SK-N-SH treated with all-trans-retinoic acid at 6 μM for 48 hours (cell line): ENCODE results near the gene CNTNAP2.

Source experiments
- ATAC-seq: fragments of 200-7000 bp; cut with Tn5 transposase; 3 replicates; pipeline ENCODE4 v1.9.1; 2020; ENCODE audit warnings: mild to moderate bottlenecking, moderate library complexity
- ARNTL ChIP-seq: fragments of 450-650 bp; formaldehyde crosslinking; IDR thresholded peaks from 2 replicates; pipeline ENCODE4 v1.5.0; 2020; ENCODE audit warnings: low read depth, mild to moderate bottlenecking, moderate library complexity, borderline replicate concordance
- BACH2 ChIP-seq: fragments of 250-450 bp; sonication (Bioruptor Pico); IDR thresholded peaks from 2 replicates; pipeline ENCODE4 v1.9.0; 2021; ENCODE audit warnings: mild to moderate bottlenecking, borderline replicate concordance
- CREB5 ChIP-seq: fragments of 250-450 bp; sonication (Bioruptor Pico); IDR thresholded peaks from 2 replicates; pipeline ENCODE4 v1.5.1; 2020; ENCODE audit warnings: low read depth, mild to moderate bottlenecking, moderate library complexity
- CSDC2 ChIP-seq: fragments of 250-450 bp; sonication (Bioruptor Pico); IDR thresholded peaks from 2 replicates; pipeline ENCODE4 v1.5.0; 2020; ENCODE audit warnings: mild to moderate bottlenecking, moderate library complexity
- CSRNP3 ChIP-seq: fragments of 250-450 bp; sonication (Bioruptor Pico); IDR thresholded peaks from 2 replicates; pipeline ENCODE4 v1.5.1; 2021; ENCODE audit warnings: mild to moderate bottlenecking, moderate library complexity
- ESRRG ChIP-seq: fragments of 250-450 bp; sonication (Bioruptor Pico); IDR thresholded peaks from 2 replicates; pipeline ENCODE4 v1.6.1; 2021; ENCODE audit warnings: mild to moderate bottlenecking
- GLIS3 ChIP-seq: fragments of 250-450 bp; sonication (Bioruptor Pico); IDR thresholded peaks from 2 replicates; pipeline ENCODE4 v1.5.0; 2020; ENCODE audit warnings: mild to moderate bottlenecking, moderate library complexity
- ISL1 ChIP-seq: fragments of 250-450 bp; sonication (Bioruptor Pico); IDR thresholded peaks from 2 replicates; pipeline ENCODE4 v2.1.2; 2022; ENCODE audit warnings: mild to moderate bottlenecking, moderate library complexity
- OSR1 ChIP-seq: fragments of 250-450 bp; sonication (Bioruptor Pico); IDR thresholded peaks from 2 replicates; pipeline ENCODE4 v1.8.0; 2022; ENCODE audit warnings: moderate library complexity, mild to moderate bottlenecking, inconsistent platforms
- RARB ChIP-seq: fragments of 250-450 bp; sonication (Bioruptor Pico); IDR thresholded peaks from 2 replicates; pipeline ENCODE4 v1.8.0; 2021; ENCODE audit warnings: mild to moderate bottlenecking, moderate library complexity
- SNAI2 ChIP-seq: fragments of 250-450 bp; sonication (Bioruptor Pico); IDR thresholded peaks from 2 replicates; pipeline ENCODE4 v1.5.0; 2020; ENCODE audit warnings: mild to moderate bottlenecking, moderate library complexity
- TCF4 ChIP-seq: fragments of 250-450 bp; sonication (Bioruptor Pico); IDR thresholded peaks from 2 replicates; pipeline ENCODE4 v1.8.0; 2021; ENCODE audit warnings: mild to moderate bottlenecking, moderate library complexity, borderline replicate concordance
- TOX ChIP-seq: fragments of 250-450 bp; sonication (Bioruptor Pico); IDR thresholded peaks from 2 replicates; pipeline ENCODE4 v1.8.0; 2021; ENCODE audit warnings: mild to moderate bottlenecking, moderate library complexity, borderline replicate concordance
- ZC3H10 ChIP-seq: fragments of 250-450 bp; sonication (Bioruptor Pico); IDR thresholded peaks from 2 replicates; pipeline ENCODE4 v1.5.1; 2021; ENCODE audit warnings: mild to moderate bottlenecking, moderate library complexity
- ZFP3 ChIP-seq: fragments of 250-450 bp; sonication (Bioruptor Pico); IDR thresholded peaks from 2 replicates; pipeline ENCODE4 v1.5.0; 2020; ENCODE audit warnings: mild to moderate bottlenecking, moderate library complexity
- ZFP30 ChIP-seq: fragments of 450-650 bp; formaldehyde crosslinking; IDR thresholded peaks from 2 replicates; pipeline ENCODE4 v1.5.0; 2022; ENCODE audit warnings: mild to moderate bottlenecking, moderate library complexity
- ZNF565 ChIP-seq: fragments of 450-650 bp; formaldehyde crosslinking; conservative IDR thresholded peaks from 2 replicates; pipeline ENCODE4 v1.5.0; 2020; ENCODE audit warnings: low read depth, mild to moderate bottlenecking, moderate library complexity
- ZNF70 ChIP-seq: fragments of 450-650 bp; formaldehyde crosslinking; IDR thresholded peaks from 2 replicates; pipeline ENCODE4 v1.5.0; 2020; ENCODE audit warnings: mild to moderate bottlenecking, moderate library complexity
- ZNF8 ChIP-seq: fragments of 450-650 bp; formaldehyde crosslinking; IDR thresholded peaks from 2 replicates; pipeline ENCODE4 v1.5.0; 2020; ENCODE audit warnings: mild to moderate bottlenecking, moderate library complexity
- TF ChIP-seq, protein P1 (sequence below): fragments of 250-450 bp; sonication (Bioruptor Pico); IDR thresholded peaks from 2 replicates; pipeline ENCODE4 v1.8.0; 2020; ENCODE audit warnings: mild to moderate bottlenecking, moderate library complexity, borderline replicate concordance
- TF ChIP-seq, protein P2 (sequence below): fragments of 250-450 bp; sonication (Bioruptor Pico); IDR thresholded peaks from 2 replicates; pipeline ENCODE4 v1.8.0; 2021; ENCODE audit warnings: low read depth, mild to moderate bottlenecking, moderate library complexity, borderline replicate concordance
- TF ChIP-seq, protein P3 (sequence below): fragments of 250-450 bp; sonication (Bioruptor Pico); IDR thresholded peaks from 2 replicates; pipeline ENCODE4 v1.5.0; 2020; ENCODE audit warnings: mild to moderate bottlenecking, moderate library complexity

Gene CNTNAP2

DNA sequence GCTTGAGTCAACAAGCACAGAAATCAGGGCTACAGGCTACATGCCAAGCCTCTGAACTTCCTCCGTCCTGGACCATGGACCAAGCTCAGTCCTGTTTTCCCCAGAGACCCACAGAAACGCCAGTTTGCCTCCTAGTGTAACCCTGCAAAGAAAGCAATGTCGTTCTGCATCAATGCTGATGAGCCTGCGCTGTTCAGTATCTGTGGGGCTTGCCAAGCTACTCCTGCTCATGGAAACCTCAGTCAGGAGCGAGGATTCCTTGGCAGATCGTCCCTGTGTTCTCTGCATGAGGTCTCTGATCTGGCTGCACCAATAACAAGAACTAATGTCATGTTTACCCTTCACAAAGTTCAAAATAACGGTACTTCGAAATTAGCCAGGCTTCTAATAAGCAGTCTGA, 1978.5 kb downstream of the CNTNAP2 start:
- TF ChIP-seq ZFP3 (no peak), SNAI2 (CRISPR knock-in tag) (no peak), GLIS3 (CRISPR knock-in tag) (no peak), ISL1 (CRISPR knock-in tag) (no peak), TCF4 (no peak), ARNTL (CRISPR knock-in tag) (no peak), ZC3H10 (CRISPR knock-in tag) (no peak), ZNF8 (CRISPR knock-in tag) (no peak), ZNF565 (no peak), BACH2 (no peak), TOX (CRISPR knock-in tag) (no peak)
- TF ChIP-seq, protein P1, sequence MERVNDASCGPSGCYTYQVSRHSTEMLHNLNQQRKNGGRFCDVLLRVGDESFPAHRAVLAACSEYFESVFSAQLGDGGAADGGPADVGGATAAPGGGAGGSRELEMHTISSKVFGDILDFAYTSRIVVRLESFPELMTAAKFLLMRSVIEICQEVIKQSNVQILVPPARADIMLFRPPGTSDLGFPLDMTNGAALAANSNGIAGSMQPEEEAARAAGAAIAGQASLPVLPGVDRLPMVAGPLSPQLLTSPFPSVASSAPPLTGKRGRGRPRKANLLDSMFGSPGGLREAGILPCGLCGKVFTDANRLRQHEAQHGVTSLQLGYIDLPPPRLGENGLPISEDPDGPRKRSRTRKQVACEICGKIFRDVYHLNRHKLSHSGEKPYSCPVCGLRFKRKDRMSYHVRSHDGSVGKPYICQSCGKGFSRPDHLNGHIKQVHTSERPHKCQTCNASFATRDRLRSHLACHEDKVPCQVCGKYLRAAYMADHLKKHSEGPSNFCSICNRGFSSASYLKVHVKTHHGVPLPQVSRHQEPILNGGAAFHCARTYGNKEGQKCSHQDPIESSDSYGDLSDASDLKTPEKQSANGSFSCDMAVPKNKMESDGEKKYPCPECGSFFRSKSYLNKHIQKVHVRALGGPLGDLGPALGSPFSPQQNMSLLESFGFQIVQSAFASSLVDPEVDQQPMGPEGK (CRISPR knock-in tag): no peak
- TF ChIP-seq, protein P2, sequence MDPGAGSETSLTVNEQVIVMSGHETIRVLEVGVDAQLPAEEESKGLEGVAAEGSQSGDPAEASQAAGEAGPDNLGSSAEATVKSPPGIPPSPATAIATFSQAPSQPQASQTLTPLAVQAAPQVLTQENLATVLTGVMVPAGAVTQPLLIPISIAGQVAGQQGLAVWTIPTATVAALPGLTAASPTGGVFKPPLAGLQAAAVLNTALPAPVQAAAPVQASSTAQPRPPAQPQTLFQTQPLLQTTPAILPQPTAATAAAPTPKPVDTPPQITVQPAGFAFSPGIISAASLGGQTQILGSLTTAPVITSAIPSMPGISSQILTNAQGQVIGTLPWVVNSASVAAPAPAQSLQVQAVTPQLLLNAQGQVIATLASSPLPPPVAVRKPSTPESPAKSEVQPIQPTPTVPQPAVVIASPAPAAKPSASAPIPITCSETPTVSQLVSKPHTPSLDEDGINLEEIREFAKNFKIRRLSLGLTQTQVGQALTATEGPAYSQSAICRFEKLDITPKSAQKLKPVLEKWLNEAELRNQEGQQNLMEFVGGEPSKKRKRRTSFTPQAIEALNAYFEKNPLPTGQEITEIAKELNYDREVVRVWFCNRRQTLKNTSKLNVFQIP (CRISPR knock-in tag): no peak
- ATAC-seq: no peak

- peak; percentile 71 for ATAC-seq
- TF ChIP-seq ZFP30 (CRISPR knock-in tag) (no peak), ZFP3 (no peak), ESRRG (CRISPR knock-in tag) (no peak), RARB (no peak), ARNTL (CRISPR knock-in tag) (no peak), OSR1 (CRISPR knock-in tag) (no peak), ISL1 (CRISPR knock-in tag) (peak; percentile 77)
- TF ChIP-seq, protein P3, sequence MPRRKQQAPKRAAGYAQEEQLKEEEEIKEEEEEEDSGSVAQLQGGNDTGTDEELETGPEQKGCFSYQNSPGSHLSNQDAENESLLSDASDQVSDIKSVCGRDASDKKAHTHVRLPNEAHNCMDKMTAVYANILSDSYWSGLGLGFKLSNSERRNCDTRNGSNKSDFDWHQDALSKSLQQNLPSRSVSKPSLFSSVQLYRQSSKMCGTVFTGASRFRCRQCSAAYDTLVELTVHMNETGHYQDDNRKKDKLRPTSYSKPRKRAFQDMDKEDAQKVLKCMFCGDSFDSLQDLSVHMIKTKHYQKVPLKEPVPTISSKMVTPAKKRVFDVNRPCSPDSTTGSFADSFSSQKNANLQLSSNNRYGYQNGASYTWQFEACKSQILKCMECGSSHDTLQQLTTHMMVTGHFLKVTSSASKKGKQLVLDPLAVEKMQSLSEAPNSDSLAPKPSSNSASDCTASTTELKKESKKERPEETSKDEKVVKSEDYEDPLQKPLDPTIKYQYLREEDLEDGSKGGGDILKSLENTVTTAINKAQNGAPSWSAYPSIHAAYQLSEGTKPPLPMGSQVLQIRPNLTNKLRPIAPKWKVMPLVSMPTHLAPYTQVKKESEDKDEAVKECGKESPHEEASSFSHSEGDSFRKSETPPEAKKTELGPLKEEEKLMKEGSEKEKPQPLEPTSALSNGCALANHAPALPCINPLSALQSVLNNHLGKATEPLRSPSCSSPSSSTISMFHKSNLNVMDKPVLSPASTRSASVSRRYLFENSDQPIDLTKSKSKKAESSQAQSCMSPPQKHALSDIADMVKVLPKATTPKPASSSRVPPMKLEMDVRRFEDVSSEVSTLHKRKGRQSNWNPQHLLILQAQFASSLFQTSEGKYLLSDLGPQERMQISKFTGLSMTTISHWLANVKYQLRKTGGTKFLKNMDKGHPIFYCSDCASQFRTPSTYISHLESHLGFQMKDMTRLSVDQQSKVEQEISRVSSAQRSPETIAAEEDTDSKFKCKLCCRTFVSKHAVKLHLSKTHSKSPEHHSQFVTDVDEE: 0 out of 2 replicates have a peak, but pooled peaks have one; percentile 32
Observed at GRCh38 chr7:148104136-148104716, 1987.6 kb downstream of the CNTNAP2 start.

DNA sequence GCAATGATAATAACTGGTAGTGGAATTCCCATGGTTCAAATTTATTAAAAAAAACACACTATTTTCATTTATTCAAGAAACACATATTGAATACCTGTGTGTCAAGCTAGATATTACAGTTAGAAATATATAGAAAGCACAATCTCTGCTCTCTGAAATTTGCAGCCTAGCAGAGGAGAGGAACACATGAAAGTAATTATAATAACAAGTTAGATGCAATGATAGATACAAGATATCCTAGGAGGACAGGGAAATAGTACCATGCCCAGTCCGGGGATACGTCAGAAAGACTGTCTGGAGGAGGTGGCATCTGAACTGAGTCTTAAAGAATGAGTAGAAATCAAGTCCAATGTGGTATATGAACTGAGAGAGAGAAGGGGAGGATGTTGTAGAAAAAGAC, 1988.3 kb downstream of the CNTNAP2 start:
- peak; percentile 70 for ATAC-seq
- TF ChIP-seq CSDC2 (no peak), CREB5 (CRISPR knock-in tag) (no peak), BACH2 (no peak), ZNF70 (CRISPR knock-in tag) (peak; percentile 93), OSR1 (CRISPR knock-in tag) (no peak), CSRNP3 (CRISPR knock-in tag) (no peak), ISL1 (CRISPR knock-in tag) (no peak), ZNF8 (CRISPR knock-in tag) (no peak), ESRRG (CRISPR knock-in tag) (no peak), TCF4 (peak; percentile 52), ZNF565 (no peak), TOX (CRISPR knock-in tag) (no peak)
- TF ChIP-seq, all 23 proteins: peak for 2
